ENCODE data around the gene NTRK2.

Gene NTRK2

DNA sequence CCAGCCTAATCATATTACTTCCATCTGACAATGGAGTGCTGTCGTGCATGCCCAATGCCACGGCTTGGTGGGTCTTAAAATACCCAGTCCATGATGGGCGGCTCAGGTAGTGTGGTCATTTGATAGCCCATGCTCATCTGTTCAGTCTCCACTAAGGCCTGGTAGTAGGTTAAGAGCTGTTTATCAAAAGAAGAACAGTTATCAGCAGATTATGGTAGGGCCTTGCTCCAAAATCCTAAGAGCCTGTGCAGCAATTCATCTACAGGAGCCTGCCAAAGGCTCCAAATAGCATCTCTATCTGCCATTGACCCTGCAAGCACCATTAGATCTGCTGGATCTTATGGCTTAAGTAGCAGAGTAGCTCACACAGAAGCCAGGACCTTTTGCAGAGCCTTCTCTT is 21.8 kb upstream of the NTRK2 start:
- in situ Hi-C loops (cut with HindIII; ENCODE audit: low sequenced_read_pairs), result loop anchor here (25.0 kb wide), 1 partner anchor 90 kb away; no protein-coding TSS in a partner anchor

DNA sequence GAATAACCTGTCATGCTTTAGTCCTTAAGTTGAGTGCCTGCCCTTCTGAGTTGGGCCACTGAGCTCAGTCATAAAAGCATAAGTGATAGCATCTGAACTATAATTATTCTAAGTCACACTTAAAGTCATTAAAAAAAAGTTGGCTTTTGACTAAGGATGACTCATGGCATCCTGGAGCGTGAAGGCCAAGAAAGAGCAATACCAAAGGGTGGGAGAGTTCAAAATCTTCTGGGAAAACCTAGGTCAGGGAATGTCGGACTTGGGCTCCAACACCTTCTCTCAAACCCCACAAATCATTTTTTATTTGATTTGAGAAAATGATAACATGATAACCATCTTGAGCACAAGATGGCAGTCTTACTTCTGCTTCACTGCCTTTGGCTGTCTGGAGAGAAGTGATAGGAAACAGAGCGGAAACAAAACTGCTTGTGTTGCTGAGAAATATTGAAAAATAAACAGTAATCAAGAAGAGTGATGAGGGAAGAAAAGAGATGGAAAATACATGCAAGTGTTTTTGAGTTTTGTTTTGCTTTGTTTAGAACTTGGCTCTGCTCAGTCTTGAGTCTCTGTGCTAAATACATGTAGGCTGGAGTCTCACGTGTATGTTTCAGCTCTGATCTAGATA is 16.9 kb upstream of the NTRK2 start:
- in situ Hi-C loops (cut with HindIII; ENCODE audit: low sequenced_read_pairs), result no loop called here
- DNase-seq (ENCODE audit: low read depth), result no peak
- no peak overlapping the region for H3K4me3 ChIP-seq (ENCODE audit: low read depth, low read length)
- no peak for TF ChIP-seq CTCF (IDR thresholded peaks at IDR 0.05; ENCODE audit: low read depth, low read length, missing control alignments)

More for the DNA sequence above, 21.8 kb upstream of the NTRK2 start:
- DNase-seq (ENCODE audit: low read depth), result no peak
- no peak overlapping the region for H3K4me3 ChIP-seq (ENCODE audit: low read depth, low read length)
- no peak for TF ChIP-seq CTCF (IDR thresholded peaks at IDR 0.05; ENCODE audit: low read depth, low read length, missing control alignments)

GRCh38 chr9:84655447-84655846 is 14.1 kb upstream of the NTRK2 start:
- no peak for DNase-seq (ENCODE audit: low read depth)
- H3K4me3 ChIP-seq (ENCODE audit: low read depth, low read length), result no peak overlapping the region
- in situ Hi-C loops (cut with HindIII; ENCODE audit: low sequenced_read_pairs), result no loop called here
- TF ChIP-seq CTCF (IDR thresholded peaks at IDR 0.05; ENCODE audit: low read depth, low read length, missing control alignments), result no peak

GRCh38 chr9:84659313-84659712 is 10.2 kb upstream of the NTRK2 start:
- no peak overlapping the region for H3K4me3 ChIP-seq (ENCODE audit: low read depth, low read length)
- in situ Hi-C loops (cut with HindIII; ENCODE audit: low sequenced_read_pairs), result no loop called here
- no peak for TF ChIP-seq CTCF (IDR thresholded peaks at IDR 0.05; ENCODE audit: low read depth, low read length, missing control alignments)
- DNase-seq (ENCODE audit: low read depth), result no peak

- TF ChIP-seq CTCF (IDR thresholded peaks at IDR 0.05; ENCODE audit: low read depth, low read length, missing control alignments), result no peak
- in situ Hi-C loops (cut with HindIII; ENCODE audit: low sequenced_read_pairs), result no loop called here
- no peak for DNase-seq (ENCODE audit: low read depth)
- H3K4me3 ChIP-seq (ENCODE audit: low read depth, low read length), result no peak overlapping the region
These were observed 9.8 kb upstream of the NTRK2 start for GRCh38 chr9:84659773-84660172.

GRCh38 chr9:84667571-84668195 is 1.8 kb upstream of the NTRK2 start:
- peak; percentile 72 for TF ChIP-seq CTCF (IDR thresholded peaks at IDR 0.05; ENCODE audit: low read depth, low read length, missing control alignments)
- DNase-seq (ENCODE audit: low read depth), result no peak
- in situ Hi-C loops (cut with HindIII; ENCODE audit: low sequenced_read_pairs), result no loop called here
- peak overlapping the region; percentile 42 for H3K4me3 ChIP-seq (ENCODE audit: low read depth, low read length)
